ENCODE results near the gene CFAP20DC.

CFAP20DC gene

GRCh38 chr3:58804914-58805313 lies 244.9 kb downstream of the CFAP20DC start:
- TF ChIP-seq, protein P1, sequence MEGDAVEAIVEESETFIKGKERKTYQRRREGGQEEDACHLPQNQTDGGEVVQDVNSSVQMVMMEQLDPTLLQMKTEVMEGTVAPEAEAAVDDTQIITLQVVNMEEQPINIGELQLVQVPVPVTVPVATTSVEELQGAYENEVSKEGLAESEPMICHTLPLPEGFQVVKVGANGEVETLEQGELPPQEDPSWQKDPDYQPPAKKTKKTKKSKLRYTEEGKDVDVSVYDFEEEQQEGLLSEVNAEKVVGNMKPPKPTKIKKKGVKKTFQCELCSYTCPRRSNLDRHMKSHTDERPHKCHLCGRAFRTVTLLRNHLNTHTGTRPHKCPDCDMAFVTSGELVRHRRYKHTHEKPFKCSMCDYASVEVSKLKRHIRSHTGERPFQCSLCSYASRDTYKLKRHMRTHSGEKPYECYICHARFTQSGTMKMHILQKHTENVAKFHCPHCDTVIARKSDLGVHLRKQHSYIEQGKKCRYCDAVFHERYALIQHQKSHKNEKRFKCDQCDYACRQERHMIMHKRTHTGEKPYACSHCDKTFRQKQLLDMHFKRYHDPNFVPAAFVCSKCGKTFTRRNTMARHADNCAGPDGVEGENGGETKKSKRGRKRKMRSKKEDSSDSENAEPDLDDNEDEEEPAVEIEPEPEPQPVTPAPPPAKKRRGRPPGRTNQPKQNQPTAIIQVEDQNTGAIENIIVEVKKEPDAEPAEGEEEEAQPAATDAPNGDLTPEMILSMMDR (IDR thresholded peaks at IDR 0.05), result no peak
- no peak for TF ChIP-seq ZFX (IDR thresholded peaks at IDR 0.05; ENCODE audit: borderline replicate concordance)
- no peak overlapping the region for H3K27ac ChIP-seq

DNA sequence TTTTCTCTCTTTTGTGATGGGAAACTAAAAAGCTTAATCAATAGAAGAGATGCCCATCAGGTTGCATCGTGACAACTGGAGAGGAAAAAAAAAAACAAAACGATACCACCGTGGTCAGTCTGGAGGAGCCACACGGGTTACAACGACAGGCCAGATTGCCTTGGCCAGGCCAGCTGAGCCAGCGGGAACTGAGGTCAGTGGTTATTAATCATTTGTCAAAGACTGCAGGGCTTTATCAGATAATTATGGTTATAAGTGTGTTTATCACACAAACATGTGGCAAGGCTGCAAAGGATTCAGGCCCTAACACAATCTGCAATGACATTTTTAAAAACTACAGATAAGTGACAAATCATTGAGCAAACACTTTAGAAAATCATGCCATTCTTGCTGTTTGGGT lies 248.3 kb downstream of the CFAP20DC start:
- TF ChIP-seq, protein P1 (IDR thresholded peaks at IDR 0.05), result no peak
- no peak for TF ChIP-seq ZFX (IDR thresholded peaks at IDR 0.05; ENCODE audit: borderline replicate concordance)
- H3K27ac ChIP-seq, result no peak overlapping the region

DNA sequence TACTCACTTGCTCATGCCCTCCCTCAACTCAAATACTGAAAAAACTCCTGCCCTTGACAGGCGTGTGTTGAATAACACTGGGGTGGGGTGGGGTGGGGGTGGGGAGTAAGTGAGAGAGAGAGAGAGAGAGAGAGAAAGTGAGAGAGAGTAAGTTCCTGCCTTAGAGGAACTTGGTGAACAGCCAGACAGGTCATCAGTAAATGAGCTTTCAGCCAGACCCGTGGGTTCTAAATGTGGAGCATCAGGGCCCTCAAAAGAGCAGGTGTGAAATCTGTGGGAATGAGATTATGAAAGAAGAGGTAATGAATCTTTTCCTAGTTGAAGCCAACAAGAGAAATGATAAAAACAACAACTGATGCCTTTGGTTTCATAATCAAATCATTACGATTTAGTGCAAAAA lies 248.9 kb downstream of the CFAP20DC start:
- TF ChIP-seq, protein P1 (IDR thresholded peaks at IDR 0.05), result no peak
- no peak for TF ChIP-seq ZFX (IDR thresholded peaks at IDR 0.05; ENCODE audit: borderline replicate concordance)
- no peak overlapping the region for H3K27ac ChIP-seq

DNA sequence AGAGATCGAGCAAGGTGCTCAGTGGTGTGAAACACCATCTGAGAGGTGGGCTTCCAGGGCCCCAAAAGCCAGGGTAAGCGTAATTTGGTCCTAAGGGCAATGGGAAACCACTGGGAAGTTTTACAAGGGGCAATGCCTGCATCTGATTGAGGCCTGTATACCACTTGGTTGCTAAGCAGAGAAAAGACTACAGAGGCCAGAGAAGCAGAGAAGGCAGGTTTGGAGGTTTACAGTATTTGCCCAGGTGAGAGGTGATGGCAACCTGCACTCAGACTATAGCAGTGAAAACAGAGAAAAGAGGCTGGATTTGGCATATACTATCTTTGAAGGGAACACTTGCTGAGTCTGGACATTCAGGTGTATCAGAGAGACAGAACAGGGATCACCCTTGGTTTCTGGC lies 249.8 kb downstream of the CFAP20DC start:
- TF ChIP-seq, protein P1 (IDR thresholded peaks at IDR 0.05), result no peak
- no peak for TF ChIP-seq ZFX (IDR thresholded peaks at IDR 0.05; ENCODE audit: borderline replicate concordance)
- H3K27ac ChIP-seq, result no peak overlapping the region

GRCh38 chr3:58799271-58799670 lies 250.6 kb downstream of the CFAP20DC start:
- no peak for TF ChIP-seq ZFX (IDR thresholded peaks at IDR 0.05; ENCODE audit: borderline replicate concordance)
- TF ChIP-seq, protein P1 (IDR thresholded peaks at IDR 0.05), result 0 out of 2 replicates have a peak, but pooled peaks have one; percentile 12
- H3K27ac ChIP-seq, result no peak overlapping the region

DNA sequence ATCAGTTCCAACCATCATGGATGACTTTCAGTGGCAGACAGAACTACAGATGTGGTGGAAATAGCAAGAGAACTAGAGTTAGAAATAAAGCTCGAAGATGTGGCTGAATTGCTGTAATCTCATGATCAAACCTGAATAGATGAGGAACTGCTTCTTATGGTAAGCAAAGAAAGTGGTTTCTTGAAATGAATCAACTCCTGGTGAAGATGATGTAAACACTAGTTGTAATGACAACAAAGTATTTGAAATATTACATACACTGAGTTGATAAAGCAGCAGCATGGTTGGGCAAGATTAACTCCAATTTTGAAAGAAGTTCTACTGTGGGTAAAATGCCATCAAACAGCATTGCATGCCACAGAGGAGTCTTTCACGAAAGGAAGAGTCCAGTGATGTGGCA lies 251.5 kb downstream of the CFAP20DC start:
- no peak overlapping the region for H3K27ac ChIP-seq

GRCh38 chr3:58794750-58795149 lies 255.1 kb downstream of the CFAP20DC start:
- no peak for TF ChIP-seq ZFX (IDR thresholded peaks at IDR 0.05; ENCODE audit: borderline replicate concordance)
- TF ChIP-seq, protein P1 (IDR thresholded peaks at IDR 0.05), result no peak
- H3K27ac ChIP-seq, result no peak overlapping the region

More for the DNA sequence above, 251.5 kb downstream of the CFAP20DC start:
- no peak for TF ChIP-seq ZFX (IDR thresholded peaks at IDR 0.05; ENCODE audit: borderline replicate concordance)
- TF ChIP-seq, protein P1 (IDR thresholded peaks at IDR 0.05), result no peak
